Dedifferentiated amniotic fluid mesenchymal stem cell (primary cell): Measurements from ENCODE around the gene KCTD19.
A peak's percentile ranks its signal among the peaks of the same experiment; 100 is the strongest.
"Not testable (repeated sequence)": the region's sequence is repeated elsewhere in the genome, so short reads cannot be mapped to it uniquely, and the experiment has no call there.

Source experiments
- DNase-seq: peaks from one replicate; pipeline ENCODE4 v3.0.0-alpha.2; 2016; ENCODE audit errors: extremely low spot score

Gene KCTD19

DNA sequence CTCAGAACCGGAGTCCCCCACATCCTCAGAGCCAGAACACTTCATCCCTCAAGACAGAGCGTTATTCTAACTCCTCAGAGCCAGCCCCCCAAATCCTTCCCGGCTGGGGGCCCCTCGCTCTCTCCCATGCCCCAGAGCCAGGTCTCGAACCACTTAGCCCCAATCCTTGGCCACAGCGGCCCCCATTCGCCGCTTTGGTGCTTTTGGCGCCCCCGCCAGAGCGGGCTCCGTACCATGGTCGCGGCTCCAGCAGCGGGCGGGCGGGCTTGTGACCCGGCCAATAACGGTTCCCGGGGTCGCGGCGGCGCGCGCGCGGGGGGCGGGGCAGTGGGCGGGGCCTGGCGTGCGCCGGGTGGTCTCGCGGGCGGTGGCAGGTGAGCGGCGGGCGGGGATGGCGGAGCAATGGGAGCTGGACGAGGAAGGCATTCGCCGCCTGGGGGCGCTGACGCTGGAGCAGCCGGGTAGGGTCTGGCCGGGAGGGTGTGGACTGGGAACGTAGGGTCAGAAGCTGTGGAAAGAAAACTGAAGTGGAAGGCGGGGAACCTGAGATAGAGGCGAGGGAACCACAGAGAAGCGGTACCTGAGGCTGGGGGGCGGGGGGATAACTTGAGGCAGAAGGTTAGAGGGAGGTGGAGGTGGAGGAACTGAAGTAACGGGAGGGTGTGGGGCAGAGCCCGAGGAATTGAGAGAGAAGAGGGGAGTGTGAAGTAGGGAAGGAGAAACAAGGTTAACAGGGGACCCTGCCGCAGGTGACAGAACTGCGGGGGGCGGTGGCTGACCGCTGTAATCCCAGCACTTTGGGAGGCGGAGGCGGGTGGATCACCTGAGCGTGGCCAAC is at the start of gene KCTD19, which contains the start of gene LRRC36:
Gene KCTD19, minus strand, starts transcription at position 270 of the 838 bp plus-strand sequence. Its CDS starts 34 bp downstream, at position 236.
Gene LRRC36, plus strand, starts transcription at position 344 of the 838 bp plus-strand sequence. Its CDS starts 48 bp downstream, at position 392.
- no peak for DNase-seq

DNA sequence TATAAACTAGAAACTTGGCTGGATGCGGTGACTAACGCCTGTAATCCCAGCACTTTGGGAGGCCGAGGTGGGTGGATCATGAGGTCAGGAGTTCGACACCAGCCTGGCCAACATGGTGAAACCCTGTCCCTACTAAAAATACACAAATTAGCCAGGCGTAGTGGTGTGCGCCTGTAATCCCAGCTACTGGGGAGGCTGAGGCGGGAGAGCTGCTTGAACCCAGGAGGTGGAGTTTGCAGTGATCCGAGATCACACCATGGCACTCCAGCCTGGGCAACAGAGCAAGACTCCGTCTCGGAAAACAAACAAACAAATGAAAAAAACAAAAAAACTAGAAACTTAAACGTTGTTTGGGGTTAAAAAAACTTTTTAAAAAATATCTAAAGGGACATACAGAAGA is 49.5 kb upstream of the KCTD19 start:
- DNase-seq = not testable (repeated sequence)

DNA sequence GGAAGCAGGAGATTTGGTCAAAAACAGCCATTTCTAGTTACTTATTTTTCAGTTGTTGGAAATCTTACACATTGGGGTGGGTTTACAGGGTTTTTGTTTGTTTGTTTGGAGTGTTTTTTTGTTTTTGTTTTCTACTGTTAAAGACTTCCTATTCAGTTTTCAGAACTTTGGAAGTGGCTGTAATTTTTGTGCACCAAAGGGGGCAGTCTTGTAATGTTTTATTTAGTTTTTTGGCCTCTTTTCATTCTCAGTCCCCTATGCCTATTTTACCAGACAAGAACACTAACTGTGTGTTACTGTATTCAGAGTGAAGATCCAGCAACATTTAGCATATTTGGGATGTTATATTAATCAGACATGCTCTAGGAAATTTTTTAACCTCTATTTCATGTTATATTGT is 46.1 kb upstream of the KCTD19 start:
- peak; percentile 18 for DNase-seq

DNA sequence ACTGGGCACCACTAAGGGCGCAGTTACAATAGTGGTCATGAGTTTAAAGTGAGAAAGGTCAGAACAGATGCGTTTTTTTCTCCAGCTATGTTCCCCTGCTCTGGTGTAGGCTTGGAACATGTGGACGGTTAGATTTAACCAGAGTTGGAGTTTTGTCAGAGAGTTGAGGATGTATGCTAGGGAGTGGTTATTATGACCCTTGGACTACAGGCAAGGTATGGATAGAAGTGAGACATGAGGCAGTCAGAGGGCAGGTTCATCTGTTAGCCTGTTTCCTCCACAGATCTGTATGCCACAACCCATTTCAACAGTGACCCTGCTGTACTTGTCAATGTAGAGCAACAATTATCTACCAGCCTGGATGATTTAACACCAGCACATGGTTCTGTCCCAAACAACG is 44.1 kb upstream of the KCTD19 start:
- DNase-seq = no peak

DNA sequence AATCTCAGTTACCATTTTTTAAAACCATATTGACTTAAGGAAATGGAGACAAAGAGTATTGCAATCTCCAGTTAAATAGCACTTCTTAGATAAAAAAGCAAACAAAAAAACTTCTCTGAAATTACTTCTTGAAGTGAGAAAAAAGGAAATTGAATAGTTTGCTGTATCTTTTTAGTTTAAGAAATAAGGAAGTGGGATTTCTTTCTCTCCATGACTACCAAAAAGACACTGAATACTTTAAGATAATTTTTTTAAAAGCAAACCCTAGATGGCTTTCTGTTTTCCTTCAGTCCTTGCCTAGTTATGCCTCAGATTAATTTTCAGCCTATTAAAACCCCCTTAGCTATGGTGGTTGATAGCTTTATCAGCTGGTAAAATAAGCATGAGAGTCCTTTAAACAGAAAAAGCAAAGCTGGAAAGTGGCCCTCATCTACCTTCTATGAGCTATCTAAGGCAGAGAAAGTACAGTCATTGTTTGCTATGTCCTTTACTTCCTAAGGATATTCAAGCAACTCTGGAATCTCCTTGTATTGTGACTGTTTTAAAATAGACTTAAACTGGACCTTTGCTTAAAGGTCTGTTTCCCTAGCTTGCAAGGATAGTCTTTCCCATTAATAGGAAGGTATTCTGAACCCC is 38.2 kb upstream of the KCTD19 start:
- DNase-seq = no peak

DNA sequence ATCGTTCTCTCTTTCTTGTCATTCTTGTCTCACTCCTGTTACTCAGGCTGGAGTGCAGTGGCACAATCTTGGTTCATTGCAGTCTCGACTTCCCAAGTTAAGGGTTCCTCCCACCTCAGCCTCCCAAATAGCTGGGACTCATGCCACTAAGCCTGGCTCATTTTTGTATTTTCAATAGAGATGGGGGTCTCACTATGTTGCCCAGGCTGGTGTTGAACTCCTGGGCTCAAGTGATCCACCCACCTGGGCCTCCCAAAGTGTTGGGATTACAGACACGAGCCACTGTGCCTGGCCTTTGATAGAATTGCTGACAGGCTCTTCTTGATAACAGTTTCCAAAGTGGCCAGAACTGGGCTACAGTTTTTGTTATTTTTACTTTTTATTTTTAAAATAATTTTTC is 34.5 kb upstream of the KCTD19 start:
- DNase-seq = no peak

DNA sequence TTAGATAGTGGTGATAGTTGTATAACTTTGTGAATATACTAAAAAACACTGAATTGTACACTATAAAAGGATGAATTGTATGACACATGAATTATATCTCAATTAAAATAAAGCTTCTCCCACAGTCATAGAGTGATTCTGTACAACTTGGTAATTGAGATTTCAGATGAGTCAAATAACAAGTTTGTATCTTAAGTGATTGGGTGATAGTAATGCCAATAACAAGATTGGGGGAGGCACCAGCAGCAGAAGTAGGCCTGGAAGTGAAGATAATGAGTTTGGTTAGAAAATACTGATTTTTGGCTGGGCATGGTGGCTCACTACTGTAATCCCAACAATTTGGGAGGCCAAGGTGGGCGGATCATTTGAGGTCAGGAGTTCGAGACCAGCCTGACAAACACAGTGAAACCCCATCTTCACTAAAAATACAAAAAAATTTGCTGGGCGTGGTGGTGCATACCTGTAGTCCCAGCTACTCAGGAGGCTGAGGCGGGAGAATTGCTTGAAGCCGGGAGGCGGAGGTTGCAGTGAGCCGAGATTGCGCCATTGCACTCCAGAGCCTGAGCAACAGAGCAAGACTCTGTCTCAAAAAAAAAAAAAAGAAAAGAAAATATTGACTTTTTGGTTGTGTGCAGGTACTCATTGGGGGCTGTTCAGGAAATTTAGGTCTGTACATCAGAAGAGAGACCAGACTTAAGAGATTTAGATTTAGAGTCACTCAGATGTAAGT is 33.2 kb upstream of the KCTD19 start:
- DNase-seq = not testable (repeated sequence)

DNA sequence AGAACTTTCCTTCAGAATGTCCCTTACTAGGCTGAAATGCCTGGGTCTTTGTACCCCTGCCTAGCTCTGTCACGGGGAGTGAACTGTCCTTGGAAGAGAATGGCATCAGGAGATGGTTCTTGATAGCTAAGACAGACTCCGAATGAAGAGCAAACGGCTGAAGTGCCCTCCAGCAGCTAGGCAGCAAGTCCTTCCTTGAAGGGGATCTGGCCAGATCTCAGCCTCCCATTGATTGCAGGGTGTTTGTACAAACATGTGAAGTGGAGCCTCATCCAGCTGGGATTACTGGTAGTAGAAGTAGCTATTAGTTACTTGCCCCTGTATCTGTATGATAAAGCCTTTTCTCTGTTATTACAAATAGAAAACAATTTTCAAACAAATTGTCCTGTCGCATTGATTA is 31.0 kb upstream of the KCTD19 start:
- no peak for DNase-seq

DNA sequence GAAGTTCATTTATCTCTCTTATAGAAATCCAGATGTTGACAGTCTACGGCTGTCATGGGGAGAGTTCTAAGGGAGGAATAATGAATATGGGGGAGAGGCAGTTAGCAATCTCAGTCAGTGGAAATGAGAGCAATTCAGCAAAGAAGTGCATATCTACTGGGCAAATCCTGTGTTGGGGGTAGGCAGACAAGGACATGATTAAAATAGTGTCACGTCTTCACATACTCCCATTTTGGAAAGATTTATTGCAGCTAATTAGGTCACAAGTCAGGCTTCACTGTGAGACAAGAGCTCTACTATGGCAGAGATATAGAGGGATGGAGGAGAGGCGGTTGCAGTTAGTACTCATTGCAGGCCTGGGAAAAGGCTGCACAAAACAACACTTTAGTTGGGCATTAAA is 29.9 kb upstream of the KCTD19 start:
- DNase-seq = no peak

DNA sequence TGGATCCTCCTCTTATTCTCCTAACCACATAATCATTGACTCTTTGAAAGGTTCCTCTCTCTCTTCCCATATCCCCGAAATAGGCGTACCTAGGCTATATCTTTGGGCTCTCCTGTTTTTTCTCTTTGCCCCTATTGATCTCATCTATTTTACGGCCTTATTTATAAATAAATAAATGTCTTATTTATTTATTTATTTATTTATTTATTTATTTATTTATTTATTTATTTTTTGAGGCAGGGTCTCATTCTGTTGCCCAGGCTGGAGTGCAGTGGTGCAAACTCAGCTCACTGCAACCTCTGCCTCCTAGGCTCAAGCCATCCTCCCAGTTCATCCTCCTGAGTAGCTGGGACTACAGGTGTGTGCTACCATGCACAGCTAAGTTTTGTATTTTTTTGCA is 25.9 kb upstream of the KCTD19 start:
- DNase-seq = not testable (repeated sequence)

DNA sequence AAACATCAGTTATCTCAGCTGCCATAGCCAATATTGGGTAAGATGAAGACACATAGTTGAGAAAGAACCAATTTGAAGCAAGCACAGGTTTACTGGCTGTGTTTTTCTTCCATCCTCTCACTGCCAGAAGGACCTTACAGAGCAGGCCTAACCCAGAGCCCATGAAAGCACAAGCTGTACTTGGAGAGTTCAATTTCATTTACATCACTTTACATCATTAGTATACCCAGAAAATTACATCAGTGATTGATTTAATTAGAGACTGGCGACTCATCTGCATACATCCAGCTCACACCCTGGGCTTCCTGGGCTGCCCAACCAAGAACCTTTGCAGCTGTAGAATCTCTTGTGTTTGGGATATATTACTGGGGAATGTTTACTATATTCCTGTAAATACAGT is 23.8 kb upstream of the KCTD19 start:
- DNase-seq = no peak

DNA sequence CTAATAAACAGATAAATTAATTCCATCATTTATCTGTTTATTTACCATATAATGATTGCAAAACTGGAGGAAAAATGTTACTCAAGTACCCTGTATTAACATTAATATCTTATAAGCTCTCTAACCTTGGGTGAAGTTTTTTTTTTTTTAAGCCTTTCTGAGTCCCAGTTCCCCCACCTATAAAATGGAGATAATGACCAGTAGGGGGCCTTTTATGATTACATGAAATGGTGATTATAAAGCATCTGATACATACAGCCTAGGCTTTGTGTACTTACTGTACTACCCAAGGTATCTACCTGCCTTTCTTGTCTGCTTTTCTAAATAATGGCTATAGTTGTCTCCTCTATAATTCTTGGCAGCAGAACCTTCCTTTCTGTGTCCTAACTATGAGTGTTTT is 22.6 kb upstream of the KCTD19 start:
- DNase-seq = no peak

DNA sequence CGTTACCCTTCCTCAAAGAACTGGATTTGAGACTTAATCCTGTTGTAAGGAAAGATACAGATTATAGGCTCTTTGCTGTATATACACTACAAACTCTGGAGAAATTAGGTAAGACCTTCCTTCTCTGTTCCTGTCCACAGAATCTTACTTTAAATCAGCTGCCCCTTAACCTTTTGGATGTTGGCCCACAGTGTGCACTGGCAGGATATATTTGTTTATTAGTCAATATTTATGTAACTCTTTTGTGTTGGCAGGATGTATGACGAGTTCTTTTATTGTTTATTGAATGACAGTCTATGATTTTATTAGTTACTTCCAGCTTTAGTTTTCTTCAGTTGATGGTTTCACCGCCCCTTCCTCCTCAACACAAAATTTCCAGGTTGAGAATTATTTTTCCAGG is 19.8 kb upstream of the KCTD19 start:
- DNase-seq = no peak

DNA sequence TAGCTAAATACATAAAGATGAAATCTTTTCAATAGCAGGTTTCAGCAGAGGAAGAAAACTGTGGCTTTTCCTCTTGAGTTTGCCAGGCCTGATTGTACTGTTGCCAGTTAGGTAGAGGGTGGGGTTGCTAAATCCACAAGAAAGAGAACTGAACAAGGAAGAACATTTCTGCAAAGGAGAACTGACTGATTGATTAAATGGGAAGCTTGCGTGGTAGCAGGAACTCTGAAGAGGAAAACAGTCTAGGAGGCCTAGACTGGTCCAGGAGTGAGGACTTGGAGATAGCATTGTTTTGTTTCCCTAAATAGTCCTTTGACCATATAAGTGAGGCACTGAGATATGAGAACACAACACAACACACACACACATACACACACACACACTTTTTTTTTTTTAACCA is 18.9 kb upstream of the KCTD19 start:
- no peak for DNase-seq

DNA sequence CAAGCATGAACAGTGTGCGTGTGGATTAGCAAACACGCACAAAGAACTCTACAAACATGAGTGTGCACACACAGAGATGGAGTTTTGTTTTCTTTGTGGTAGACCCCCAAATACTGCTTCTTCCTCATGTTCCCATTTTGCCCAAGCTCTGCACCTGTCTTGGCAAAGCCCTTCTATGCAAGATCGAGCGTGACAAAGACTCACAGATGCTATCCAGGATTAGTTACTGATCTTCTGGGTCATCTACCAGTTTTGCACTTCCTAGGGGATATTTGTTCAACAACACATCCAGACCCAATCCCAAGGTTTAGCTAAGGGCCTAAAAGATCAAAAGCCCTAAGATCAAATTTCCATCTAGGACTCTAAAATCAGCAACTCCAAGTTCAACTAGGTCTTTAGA is 16.1 kb upstream of the KCTD19 start:
- DNase-seq = no peak

DNA sequence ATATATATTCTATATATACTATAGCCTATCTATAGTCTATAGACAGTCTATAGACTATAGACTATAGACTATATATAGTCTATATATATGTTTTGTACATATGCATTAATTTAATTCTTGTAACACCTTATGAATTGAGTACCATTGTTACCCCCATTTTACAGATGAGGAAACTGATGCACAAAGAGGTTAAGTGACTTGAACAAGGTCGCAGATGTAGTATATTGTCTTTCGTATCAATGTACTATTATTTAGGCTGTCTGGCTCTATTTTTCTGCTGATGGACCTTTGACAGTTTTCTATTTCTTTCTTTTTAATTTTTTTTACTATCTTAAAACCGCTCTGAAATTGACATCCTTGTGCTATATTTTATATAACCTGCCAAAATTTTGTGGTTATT is 14.7 kb upstream of the KCTD19 start:
- no peak for DNase-seq

DNA sequence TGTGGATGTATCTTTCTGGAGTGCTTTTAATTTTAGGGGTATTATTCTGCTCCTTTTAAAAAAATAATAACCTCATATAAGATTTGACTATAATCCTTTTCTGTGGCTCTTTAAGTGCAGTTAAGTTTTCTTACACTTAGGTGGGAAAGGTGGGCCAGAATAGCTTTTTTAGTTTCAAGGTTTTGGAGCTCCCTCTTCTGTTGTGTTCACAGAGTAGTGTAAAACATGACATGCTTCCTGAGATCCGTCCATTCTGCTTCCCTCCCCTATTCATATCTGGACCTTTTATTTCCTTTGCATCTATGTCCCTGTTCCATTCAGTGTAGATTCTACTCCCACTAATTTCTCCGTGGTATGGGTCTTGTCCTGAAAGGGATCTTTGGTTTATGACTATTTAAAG is 12.9 kb upstream of the KCTD19 start:
- no peak for DNase-seq

DNA sequence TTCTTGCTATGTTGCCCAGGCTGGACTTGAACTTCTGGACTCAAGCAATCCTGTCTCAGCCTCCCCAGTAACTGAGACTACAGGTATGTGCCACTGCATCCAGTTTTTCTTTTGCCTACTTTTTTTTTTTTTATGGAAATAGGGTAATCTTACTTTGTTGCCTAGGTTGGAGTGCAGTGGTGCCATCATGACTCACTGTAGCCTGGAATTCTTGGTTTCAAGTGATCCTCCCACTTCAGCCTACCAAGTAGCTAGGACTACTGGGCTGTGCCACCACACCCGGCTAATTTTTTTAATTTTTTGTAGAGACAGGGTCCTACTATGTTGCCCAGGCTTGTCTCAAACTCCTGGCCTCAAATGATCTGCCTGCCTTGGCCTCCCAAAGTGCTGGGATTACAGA is 10.1 kb upstream of the KCTD19 start:
- DNase-seq = no peak

DNA sequence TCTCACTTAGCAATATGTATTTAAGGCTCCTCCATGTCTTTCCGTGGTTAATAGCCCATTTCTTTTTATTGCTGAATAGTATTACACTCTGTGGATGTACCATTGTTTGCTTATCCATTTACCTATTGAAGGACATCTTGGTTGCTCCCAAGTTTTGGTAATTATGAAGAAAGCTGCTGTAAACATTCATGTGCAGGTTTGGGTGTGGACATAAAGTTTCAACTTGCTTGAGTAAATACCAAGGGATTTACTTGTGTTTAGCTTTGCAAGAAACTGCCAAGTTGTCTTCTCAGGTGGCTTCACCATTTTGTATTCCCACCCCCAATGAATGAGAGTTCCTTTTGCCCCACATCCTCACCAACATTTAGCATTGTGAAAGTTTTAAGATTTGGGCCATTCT is 9.6 kb upstream of the KCTD19 start:
- DNase-seq = no peak

DNA sequence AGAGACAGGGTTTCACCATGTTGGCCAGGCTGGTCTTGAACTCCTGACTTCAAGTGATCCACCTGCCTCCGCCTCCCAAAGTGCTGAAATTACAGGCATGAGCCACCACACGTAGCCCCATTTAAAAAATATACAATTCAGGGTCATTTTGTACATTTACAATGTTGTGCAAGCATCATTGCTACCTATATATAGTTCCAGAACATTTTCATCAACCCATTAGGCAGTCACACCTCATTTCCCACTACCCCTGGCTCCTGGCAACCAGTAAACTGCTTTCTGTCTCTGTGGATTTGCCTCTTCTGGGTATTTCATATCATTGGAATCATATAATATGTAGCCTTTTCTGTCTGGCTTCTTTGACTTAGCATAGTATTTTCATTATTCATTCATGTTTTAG is 6.8 kb upstream of the KCTD19 start:
- DNase-seq = no peak

DNA sequence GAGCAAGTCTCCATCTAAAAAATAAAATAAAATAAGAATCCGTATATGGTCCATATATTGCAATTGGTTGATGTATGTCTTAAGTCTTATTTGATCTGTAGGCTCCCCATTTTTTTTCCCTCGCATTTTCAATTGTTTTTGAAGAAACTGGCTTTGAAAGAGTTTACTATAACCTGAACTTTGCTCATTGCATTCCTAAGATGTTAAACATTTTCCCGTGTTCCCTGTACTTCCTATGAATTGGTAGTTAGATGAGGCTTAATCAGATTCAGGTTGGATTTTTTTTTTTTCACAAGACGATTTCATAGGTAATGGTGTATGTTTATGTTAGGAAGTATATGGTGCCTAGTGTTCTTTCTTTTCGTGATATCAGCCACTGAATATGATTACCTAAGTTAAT is 3.4 kb upstream of the KCTD19 start:
- no peak for DNase-seq

DNA sequence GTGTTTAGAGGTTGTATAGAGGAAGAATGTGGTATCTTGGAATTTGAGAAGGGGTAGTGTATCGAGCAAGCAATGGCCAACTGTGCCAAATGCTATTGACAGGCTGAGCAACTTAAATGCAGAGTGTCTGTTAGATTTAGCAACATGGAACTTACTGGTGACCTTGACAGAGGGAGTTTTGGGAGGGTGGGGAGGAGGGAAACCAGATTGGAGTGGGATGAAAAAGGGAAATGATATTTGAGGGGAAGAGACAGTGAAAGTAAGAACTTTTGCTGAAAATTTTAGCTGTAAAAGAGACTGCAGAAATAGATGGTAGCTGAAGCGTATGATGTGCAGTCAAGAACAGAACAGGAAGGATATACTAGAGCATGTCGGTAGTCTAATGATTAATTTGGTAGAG is 1.2 kb upstream of the KCTD19 start:
- DNase-seq = no peak

DNA sequence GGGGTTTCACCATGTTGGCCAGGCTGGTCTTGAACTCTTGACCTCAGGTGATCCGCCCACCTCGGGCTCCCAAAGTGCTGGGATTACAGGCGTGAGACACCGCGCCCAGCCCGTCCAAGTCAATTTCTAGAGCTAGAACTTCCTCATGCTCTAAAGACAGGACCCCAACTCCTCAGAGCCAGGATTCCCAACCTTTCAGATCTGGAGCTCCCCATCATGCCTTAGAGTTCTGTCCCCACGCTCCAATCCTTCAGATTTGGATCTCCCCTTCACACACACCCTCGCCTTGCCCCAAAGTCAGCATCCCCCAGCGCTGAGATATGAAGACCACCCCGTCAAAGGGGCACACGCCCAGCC is 448 bp downstream of the KCTD19 start:
- DNase-seq = no peak
